SK-N-MC (cell line): ENCODE measurements around the gene TPP1.

Experiments used
- DNase-seq: peaks from one replicate; pipeline ENCODE4 v3.0.0-alpha.2; 2011; ENCODE audit warnings: low read depth, low spot score
- H3K27ac ChIP-seq: fragments of 200-600 bp; sonication (generic); 2 replicates; pipeline ENCODE4 v1.5.1; 2016; ENCODE audit warnings: mixed run types
- H3K36me3 ChIP-seq: fragments of 200-600 bp; sonication (generic); 2 replicates; pipeline ENCODE4 v1.6.1; 2017; ENCODE audit warnings: antibody characterized with exemption, low read length, mixed read lengths; ENCODE audit not compliant: insufficient read depth
- H3K4me3 ChIP-seq: fragments of 200-600 bp; sonication (generic); 2 replicates; pipeline ENCODE4 v1.5.1; 2016
- H3K9ac ChIP-seq: fragments of 200-600 bp; sonication (generic); 2 replicates; pipeline ENCODE4 v1.8.0; 2017; ENCODE audit warnings: mixed run types, mixed read lengths; ENCODE audit not compliant: insufficient read length
- H3K9me3 ChIP-seq: fragments of 200-600 bp; sonication (generic); 2 replicates; pipeline ENCODE4 v1.6.1; 2017; ENCODE audit warnings: low read depth, mild to moderate bottlenecking, antibody characterized with exemption, low read length, moderate library complexity, mixed read lengths
- EZH2 ChIP-seq: fragments of 200-600 bp; sonication (generic); IDR thresholded peaks from one replicate; pipeline ENCODE4 v1.6.1; 2017; ENCODE audit warnings: antibody characterized with exemption
- FOXP2 ChIP-seq: optimal IDR thresholded peaks from 2 replicates; pipeline ENCODE3; 2011; ENCODE audit warnings: mild to moderate bottlenecking, moderate library complexity; ENCODE audit not compliant: insufficient read depth; ENCODE audit errors: extremely low read length, control extremely low read depth
- POLR2AphosphoS5 ChIP-seq: IDR thresholded peaks from 2 replicates; pipeline ENCODE4 v1.6.1; 2012; ENCODE audit warnings: mild to moderate bottlenecking, low read depth, low read length, borderline replicate concordance

Gene TPP1

DNA sequence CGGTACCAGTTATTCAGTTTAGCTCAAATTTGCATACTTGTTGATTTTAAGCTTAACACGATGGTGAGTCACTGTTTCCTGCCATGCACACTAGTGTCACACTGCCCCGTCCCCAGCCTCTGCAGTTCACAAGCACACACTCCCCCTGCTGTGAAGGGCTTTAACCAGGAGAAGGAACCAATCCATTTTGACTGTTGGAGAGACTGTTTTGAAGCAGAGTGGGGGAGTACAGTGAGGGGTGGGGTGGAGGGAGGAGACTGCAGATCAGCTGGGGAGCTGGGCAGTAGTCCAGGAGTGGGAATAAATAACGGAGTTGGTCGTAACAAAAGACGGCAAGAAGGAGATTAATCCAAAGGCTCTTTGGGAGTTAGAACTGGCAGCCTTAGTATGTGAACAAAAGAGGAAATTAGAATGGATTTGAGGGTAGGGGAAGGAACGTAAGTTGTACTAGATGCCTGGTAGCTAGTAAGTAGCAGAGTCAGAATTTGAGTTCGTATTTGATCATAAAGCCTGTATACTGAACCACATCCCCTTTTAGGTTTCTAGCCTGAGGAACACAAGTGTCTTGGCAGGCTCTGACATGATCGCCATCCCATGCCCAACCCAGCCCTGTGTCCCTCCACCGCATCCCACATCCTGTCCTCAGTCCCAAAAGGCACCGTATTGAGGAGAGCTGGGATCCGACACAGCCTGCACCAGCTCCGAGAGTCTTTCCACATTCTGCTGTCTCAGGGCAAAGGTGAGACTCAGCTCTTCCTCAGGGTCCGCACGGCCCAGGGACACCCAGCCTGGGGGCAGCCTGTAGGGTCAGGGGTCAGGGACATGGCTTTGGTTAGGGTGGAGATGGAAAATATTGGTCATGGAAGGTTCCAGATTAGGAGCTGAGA lies 862 bp downstream of the TPP1 start:
- H3K9me3 ChIP-seq: no peaks in the 10 kb centered on the region
- peak overlapping the region; percentile 87 for H3K4me3 ChIP-seq
- no peaks in the 10 kb centered on the region; the same call in 1 of the 2 replicates for H3K36me3 ChIP-seq
- peak overlapping the region; percentile 79 for H3K9ac ChIP-seq
- DNase-seq: no peak
- no peak for TF ChIP-seq POLR2AphosphoS5
- no peak for TF ChIP-seq FOXP2
- no peak for TF ChIP-seq EZH2
- H3K27ac ChIP-seq: 0 out of 2 replicates have a peak overlapping the region, but pooled peaks have one; percentile 19

DNA sequence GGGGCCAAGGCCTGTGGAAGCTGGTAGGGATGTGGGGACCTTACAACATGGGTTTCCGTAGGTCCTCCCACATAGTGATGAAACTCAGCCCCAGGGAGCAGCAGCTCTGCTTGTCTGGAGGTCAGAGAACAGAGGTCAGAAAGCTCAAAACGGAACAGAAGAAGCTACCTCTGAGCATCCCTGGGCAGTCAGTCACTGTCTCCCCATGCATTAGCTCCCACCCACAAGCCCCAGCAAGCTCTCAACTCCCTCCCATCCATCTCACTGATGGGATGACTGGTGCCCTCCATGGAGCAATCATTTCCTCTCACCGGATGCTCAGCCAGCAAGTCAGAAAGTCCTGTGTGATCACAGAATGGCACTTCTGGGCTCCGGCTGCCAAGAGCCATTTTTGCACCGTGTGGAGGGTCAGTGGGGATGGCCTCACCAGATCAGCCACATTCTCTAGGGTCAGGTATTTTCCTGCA lies 1.9 kb downstream of the TPP1 start:
- TF ChIP-seq POLR2AphosphoS5 (no peak), FOXP2 (no peak), EZH2 (no peak)
- no peaks in the 10 kb centered on the region for H3K9me3 ChIP-seq
- no peak overlapping the region for H3K4me3 ChIP-seq
- no peak for DNase-seq
- no peak overlapping the region for H3K9ac ChIP-seq
- H3K27ac ChIP-seq: no peak overlapping the region
- H3K36me3 ChIP-seq: no peaks in the 10 kb centered on the region

DNA sequence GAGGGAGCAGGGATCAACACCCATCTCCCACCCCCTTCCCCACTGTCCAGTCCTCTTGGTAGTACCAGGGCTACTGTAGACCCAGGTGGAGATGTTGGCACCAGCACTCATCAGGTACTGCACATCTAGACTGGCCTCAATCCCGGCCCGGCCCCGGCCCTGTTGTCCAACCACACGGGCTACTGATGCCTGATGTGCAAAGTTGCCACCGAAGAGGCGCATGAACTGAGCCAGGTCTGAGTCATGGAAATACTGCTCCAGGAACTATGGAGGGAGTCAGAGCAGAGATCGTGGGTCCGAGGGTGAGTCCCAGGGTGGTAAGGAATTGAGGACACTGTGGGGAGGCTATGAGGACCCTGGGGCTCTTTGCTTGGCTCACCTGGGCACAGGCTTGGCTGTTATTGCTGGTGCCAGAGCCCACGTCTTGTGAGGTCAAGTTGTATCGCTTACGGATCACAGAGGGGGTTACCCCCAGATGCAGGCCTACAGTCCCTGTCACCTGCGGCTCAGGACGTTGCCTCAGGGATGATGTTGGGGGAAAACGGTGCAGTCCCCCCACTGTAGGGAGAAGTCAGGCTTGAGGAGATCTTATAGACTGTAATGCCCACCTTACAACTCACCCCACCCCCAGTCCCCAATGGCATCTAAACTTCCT lies 2.5 kb downstream of the TPP1 start:
- no peak for DNase-seq
- no peak overlapping the region for H3K9ac ChIP-seq
- no peak overlapping the region for H3K4me3 ChIP-seq
- no peaks in the 10 kb centered on the region for H3K36me3 ChIP-seq
- no peak overlapping the region for H3K27ac ChIP-seq
- TF ChIP-seq FOXP2 (no peak), EZH2 (no peak), POLR2AphosphoS5 (no peak)
- no peaks in the 10 kb centered on the region for H3K9me3 ChIP-seq

DNA sequence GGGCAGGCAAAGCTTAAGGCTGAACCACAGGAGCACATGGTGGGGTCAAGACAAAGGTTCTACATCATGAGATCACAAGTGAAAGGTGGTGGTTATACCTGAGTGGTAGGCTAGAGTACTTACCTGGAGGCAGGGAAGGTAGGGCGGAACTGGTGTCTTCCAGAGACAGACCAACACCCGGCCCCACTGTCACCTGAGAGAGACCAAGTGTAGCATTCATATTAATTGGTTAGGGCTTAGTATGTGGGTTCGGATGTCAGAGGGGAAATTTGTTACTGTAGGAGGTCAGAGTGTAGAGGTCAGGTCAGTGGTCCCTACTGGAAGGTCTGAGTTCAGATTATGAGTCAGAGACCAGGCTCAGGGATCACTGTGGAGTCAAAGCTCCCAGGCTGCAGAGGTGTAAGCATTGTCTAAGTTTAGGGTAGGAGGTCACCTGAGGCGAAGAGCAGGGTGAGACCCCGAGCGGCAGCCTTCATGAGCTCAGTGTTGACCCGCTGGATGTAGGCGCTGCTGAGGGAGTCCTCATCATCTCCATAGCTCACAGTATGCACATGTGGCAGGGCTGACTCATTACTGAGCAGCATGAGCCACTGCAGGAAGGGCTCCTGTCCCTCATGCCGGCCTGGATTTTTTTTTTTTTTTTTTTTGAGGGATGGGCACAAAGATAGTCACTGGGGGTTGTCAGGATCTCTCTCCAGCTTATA lies 3.2 kb downstream of the TPP1 start:
- Histone ChIP-seq H3K27ac (no peak overlapping the region), H3K9me3 (no peaks in the 10 kb centered on the region), H3K36me3 (peaks cover 3% of the 10 kb centered on the region), H3K9ac (no peak overlapping the region), H3K4me3 (no peak overlapping the region)
- TF ChIP-seq FOXP2: no peak
- TF ChIP-seq POLR2AphosphoS5: no peak
- no peak for TF ChIP-seq EZH2
- no peak for DNase-seq

DNA sequence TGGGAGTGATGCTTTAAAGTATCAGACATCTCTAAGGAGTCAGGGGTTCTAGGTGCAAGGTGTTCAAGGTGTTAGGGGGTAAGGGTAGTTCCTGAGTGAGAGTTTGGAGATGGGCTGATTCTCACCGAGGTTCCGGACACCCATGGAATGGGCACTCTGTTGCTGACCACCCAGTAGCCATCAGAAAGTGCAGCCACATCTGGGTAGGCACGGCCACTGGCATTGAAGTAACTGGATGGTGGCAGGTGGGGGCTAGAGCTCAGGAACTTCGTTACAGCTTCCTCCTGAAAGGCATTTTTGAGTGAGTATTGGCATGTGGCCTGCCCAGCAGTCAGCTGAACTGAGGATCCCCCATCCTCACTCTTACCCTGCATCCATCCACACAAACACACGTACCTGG lies 4.2 kb downstream of the TPP1 start:
- DNase-seq: no peak
- Histone ChIP-seq H3K9me3 (no peaks in the 10 kb centered on the region), H3K4me3 (no peak overlapping the region), H3K27ac (no peak overlapping the region), H3K9ac (no peak overlapping the region), H3K36me3 (peaks cover 13% of the 10 kb centered on the region)
- TF ChIP-seq FOXP2 (no peak), POLR2AphosphoS5 (no peak), EZH2 (no peak)

DNA sequence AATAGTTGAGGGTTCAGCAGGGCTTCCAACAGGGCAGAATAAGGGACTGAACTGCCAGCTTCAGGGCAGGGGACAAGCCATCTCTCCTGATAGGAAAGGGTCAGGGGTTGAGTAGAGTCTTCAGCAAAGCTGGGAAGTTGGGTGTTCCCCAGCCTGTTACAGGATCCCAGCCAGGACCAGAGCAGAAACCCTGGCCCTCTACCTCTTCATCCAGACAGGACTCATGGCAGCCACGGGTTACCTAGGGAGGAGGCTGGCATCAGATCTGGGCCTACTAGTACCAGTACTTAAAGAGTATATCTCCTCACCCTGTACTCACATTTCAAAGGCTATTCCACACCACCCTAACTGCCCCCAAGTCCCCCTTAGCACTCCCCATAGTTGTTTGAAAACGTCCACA lies 4.8 kb downstream of the TPP1 start:
- no peaks in the 10 kb centered on the region for H3K9me3 ChIP-seq
- no peak overlapping the region for H3K4me3 ChIP-seq
- H3K27ac ChIP-seq: no peak overlapping the region
- no peak overlapping the region for H3K9ac ChIP-seq
- TF ChIP-seq EZH2 (no peak), POLR2AphosphoS5 (no peak), FOXP2 (no peak)
- DNase-seq: no peak
- H3K36me3 ChIP-seq: peaks cover 19% of the 10 kb centered on the region

DNA sequence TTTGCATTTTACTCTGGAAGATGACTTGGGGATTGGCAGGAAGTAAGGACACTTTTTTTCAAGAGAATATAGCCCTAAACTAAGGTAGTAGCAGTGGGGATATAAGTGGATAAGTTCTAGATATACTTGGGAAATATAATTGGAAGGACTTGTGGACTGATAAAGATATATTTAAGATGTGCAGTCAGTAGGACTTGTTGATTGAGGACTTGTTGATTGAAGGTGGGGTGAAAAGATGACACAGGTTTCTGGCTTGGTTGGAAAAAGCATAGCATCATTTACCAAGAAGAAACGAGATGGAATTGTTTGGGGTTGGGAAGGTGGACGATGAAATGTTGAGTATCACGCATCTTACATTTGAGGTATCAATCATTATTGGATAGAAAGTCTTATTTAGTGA lies 5.7 kb downstream of the TPP1 start:
- H3K36me3 ChIP-seq: peaks cover 29% of the 10 kb centered on the region
- DNase-seq: no peak
- H3K27ac ChIP-seq: no peak overlapping the region
- no peak for TF ChIP-seq EZH2
- no peak for TF ChIP-seq POLR2AphosphoS5
- TF ChIP-seq FOXP2: no peak
- no peaks in the 10 kb centered on the region for H3K9me3 ChIP-seq
- no peak overlapping the region for H3K9ac ChIP-seq
- no peak overlapping the region for H3K4me3 ChIP-seq

DNA sequence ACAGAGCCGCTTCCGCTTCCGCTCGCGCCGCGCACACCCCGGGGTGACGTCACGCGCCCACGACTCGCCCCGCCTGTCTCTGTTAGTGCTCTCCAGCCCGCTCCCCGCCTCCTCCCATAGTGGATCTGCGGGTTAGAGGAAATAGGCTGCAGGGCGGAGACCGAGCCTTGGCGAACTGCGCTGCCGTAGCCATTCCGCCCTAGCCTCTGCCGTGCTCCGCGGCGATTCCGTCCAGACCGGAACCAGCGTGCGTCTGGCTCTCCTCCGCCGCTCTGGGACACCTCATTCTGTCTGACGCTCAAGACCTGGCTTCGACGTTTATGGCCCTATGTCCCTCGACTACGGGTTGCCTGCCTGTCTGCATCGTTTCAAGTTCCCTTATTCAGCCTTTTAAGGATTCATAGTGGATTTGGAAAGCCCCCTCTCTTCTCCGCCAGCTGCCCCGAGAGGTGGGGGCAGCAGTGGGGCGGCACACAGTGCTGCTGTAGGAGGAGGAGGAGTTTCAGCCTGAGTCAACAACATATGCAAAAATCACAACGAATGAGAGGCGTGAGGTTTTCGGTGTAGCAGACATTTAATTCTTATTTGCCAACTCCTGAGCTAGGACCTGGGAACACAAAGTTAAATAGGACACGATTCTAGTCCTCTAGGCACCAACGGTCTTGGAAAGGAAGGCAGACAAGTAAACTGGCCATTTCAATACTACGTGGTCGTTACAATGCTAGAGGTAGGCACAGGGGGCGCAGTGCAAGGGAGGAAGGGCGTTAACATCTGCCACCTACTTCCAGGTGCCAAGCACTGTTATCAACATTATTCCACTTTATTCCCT lies 6.8 kb downstream of the TPP1 start, which contains the start of gene TAF10:
Gene TAF10 (minus strand): TSS at position 4 of the 829 bp plus-strand sequence. CDS start 27 bp downstream, outside the sequence.
- Histone ChIP-seq H3K27ac (peak within 1 kb of the TSS; percentile 92), H3K36me3 (peaks cover 36% of the 10 kb centered on the region), H3K4me3 (peak within 1 kb of the TSS; percentile 94), H3K9ac (peak within 1 kb of the TSS; percentile 89), H3K9me3 (no peaks in the 10 kb centered on the region)
- peak; percentile 64 for DNase-seq
- TF ChIP-seq EZH2: no peak
- peak; percentile 91 for TF ChIP-seq FOXP2
- TF ChIP-seq POLR2AphosphoS5: peak; percentile 97
